Stromal cell of bone marrow (primary cell): ENCODE results near the gene KEAP1.
"Not testable (repeated sequence)": the region's sequence is repeated elsewhere in the genome, so short reads cannot be mapped to it uniquely, and the experiment has no call there.

Experiments
- DNase-seq: peaks from one replicate; pipeline ENCODE4 v3.0.0-alpha.2; 2012; ENCODE audit warnings: low read depth

The KEAP1 gene

GRCh38 chr19:10497371-10497770 is 5.8 kb downstream of the KEAP1 start:
- no peak for DNase-seq

- DNase-seq, result no peak
These were observed 11.6 kb downstream of the KEAP1 start for GRCh38 chr19:10491472-10492047.

GRCh38 chr19:10486551-10486950 is 16.6 kb downstream of the KEAP1 start:
- no peak for DNase-seq

- DNase-seq, result peak; percentile 87
These were observed 24.2 kb downstream of the KEAP1 start for GRCh38 chr19:10478903-10479384.

- DNase-seq, result peak; percentile 12
These were observed 24.7 kb downstream of the KEAP1 start for GRCh38 chr19:10478476-10478875.

GRCh38 chr19:10474962-10475451 is 28.1 kb downstream of the KEAP1 start:
- no peak for DNase-seq

- no peak for DNase-seq
These were observed 30.0 kb downstream of the KEAP1 start for GRCh38 chr19:10473192-10473591.

GRCh38 chr19:10471909-10472308 is 31.2 kb downstream of the KEAP1 start:
- DNase-seq, result no peak

GRCh38 chr19:10468133-10468532 is 35.0 kb downstream of the KEAP1 start:
- no peak for DNase-seq

- no peak for DNase-seq
These were observed 36.0 kb downstream of the KEAP1 start for GRCh38 chr19:10467104-10467706.

GRCh38 chr19:10464456-10464855 is 38.7 kb downstream of the KEAP1 start:
- DNase-seq, result no peak

- DNase-seq, result no peak
These were observed 40.6 kb downstream of the KEAP1 start for GRCh38 chr19:10462557-10462956.

- not testable (repeated sequence) for DNase-seq
These were observed 41.1 kb downstream of the KEAP1 start for GRCh38 chr19:10462042-10462441.

- peak; percentile 61 for DNase-seq
These were observed 41.9 kb downstream of the KEAP1 start for GRCh38 chr19:10461047-10461949.

GRCh38 chr19:10460714-10461046 is 42.5 kb downstream of the KEAP1 start:
- DNase-seq, result no peak

- DNase-seq, result not testable (repeated sequence)
These were observed 44.4 kb downstream of the KEAP1 start for GRCh38 chr19:10458733-10459132.

GRCh38 chr19:10454267-10454666 is 48.9 kb downstream of the KEAP1 start:
- no peak for DNase-seq

GRCh38 chr19:10453852-10454251 is 49.3 kb downstream of the KEAP1 start:
- no peak for DNase-seq

- no peak for DNase-seq
These were observed 50.2 kb downstream of the KEAP1 start for GRCh38 chr19:10452726-10453618.

- no peak for DNase-seq
These were observed 52.1 kb downstream of the KEAP1 start for GRCh38 chr19:10450853-10451609.
